ENCODE measurements around the gene MYO7B.

DNA sequence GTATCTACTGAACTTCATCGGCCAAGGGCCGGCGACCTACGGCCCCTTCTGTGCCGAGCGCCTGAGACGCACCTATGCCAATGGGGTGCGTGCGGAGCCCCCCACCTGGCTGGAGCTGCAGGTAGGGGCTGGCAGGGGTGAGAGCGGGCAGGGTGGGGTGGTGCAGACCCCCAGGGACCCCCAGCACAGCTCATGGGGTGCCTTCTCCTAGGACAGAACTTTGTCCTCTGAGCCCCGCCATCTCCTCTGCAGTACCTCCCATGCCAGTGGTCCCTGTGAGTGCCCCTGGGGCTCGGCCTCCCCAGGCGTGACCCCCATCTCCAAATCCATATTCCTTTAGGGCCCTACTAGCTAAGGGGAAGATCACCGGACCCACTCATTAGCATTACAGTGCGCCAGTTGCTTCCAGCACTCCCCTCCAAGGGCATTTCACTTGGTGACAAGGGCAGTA lies 86.5 kb downstream of the MYO7B start:
- TF ChIP-seq, protein P1, sequence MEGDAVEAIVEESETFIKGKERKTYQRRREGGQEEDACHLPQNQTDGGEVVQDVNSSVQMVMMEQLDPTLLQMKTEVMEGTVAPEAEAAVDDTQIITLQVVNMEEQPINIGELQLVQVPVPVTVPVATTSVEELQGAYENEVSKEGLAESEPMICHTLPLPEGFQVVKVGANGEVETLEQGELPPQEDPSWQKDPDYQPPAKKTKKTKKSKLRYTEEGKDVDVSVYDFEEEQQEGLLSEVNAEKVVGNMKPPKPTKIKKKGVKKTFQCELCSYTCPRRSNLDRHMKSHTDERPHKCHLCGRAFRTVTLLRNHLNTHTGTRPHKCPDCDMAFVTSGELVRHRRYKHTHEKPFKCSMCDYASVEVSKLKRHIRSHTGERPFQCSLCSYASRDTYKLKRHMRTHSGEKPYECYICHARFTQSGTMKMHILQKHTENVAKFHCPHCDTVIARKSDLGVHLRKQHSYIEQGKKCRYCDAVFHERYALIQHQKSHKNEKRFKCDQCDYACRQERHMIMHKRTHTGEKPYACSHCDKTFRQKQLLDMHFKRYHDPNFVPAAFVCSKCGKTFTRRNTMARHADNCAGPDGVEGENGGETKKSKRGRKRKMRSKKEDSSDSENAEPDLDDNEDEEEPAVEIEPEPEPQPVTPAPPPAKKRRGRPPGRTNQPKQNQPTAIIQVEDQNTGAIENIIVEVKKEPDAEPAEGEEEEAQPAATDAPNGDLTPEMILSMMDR (IDR thresholded peaks at IDR 0.05; ENCODE audit: low read length), result no peak
- TF ChIP-seq EZH2 (IDR thresholded peaks at IDR 0.05; ENCODE audit: borderline replicate concordance, low read length), result no peak

Measured in OCI-LY1 (cell line).